Endodermal cell (in vitro differentiated cells): Measurements from ENCODE around the gene HACL1. TPM values are rescaled to one million over a fixed set of nuclear protein-coding genes. Genes with fewer than 3 reads are reported as not detected.

ENCODE experiments used
- DNase-seq: peaks from one replicate; pipeline ENCODE4 v3.0.0-alpha.2; 2017
- H3K27ac ChIP-seq: 2 replicates; pipeline ENCODE4 v1.5.1; 2013; ENCODE audit warnings: mild to moderate bottlenecking, low read depth, low read length, moderate library complexity
- H3K27me3 ChIP-seq: 2 replicates; pipeline ENCODE4 v1.6.1; 2013; ENCODE audit warnings: mild to moderate bottlenecking, low read length, moderate library complexity; ENCODE audit not compliant: insufficient read depth, control insufficient read depth, poor library complexity, severe bottlenecking
- H3K36me3 ChIP-seq: 2 replicates; pipeline ENCODE4 v1.7.0; 2013; ENCODE audit warnings: mild to moderate bottlenecking, low read length, moderate library complexity; ENCODE audit not compliant: control insufficient read depth, insufficient read depth
- H3K4me1 ChIP-seq: one replicate; pipeline ENCODE4 v1.7.0; 2013; ENCODE audit warnings: low read length; ENCODE audit not compliant: control insufficient read depth, insufficient read depth
- H3K4me3 ChIP-seq: 2 replicates; pipeline ENCODE4 v1.5.1; 2013; ENCODE audit warnings: mild to moderate bottlenecking, low read length, moderate library complexity
- H3K9ac ChIP-seq: 2 replicates; pipeline ENCODE4 v1.6.1; 2013; ENCODE audit warnings: mild to moderate bottlenecking, low read length, moderate library complexity; ENCODE audit not compliant: poor library complexity, severe bottlenecking; ENCODE audit errors: extremely low read depth
- H3K9me3 ChIP-seq: 2 replicates; pipeline ENCODE4 v1.6.1; 2013; ENCODE audit warnings: mild to moderate bottlenecking, low read length, moderate library complexity; ENCODE audit not compliant: control insufficient read depth
- H3K27ac Mint-ChIP-seq: 2 replicates; pipeline ENCODE4 v1.8.0; 2020; ENCODE audit warnings: mixed read lengths
- H3K27me3 Mint-ChIP-seq: 2 replicates; pipeline ENCODE4 v1.8.0; 2021; ENCODE audit warnings: mild to moderate bottlenecking, mixed read lengths; ENCODE audit not compliant: insufficient read depth
- H3K36me3 Mint-ChIP-seq: 2 replicates; pipeline ENCODE4 v1.8.0; 2020; ENCODE audit warnings: low read depth, mixed read lengths
- H3K4me1 Mint-ChIP-seq: 2 replicates; pipeline ENCODE4 v1.8.0; 2020; ENCODE audit warnings: mixed read lengths
- H3K4me3 Mint-ChIP-seq: 2 replicates; pipeline ENCODE4 v1.8.0; 2020; ENCODE audit warnings: mild to moderate bottlenecking, moderate library complexity, mixed read lengths
- H3K9me3 Mint-ChIP-seq: 2 replicates; pipeline ENCODE4 v1.8.0; 2020; ENCODE audit warnings: mild to moderate bottlenecking, mixed read lengths
- CTCF ChIP-seq: fragments of 200-600 bp; sonication (generic); conservative IDR thresholded peaks from 2 replicates; pipeline ENCODE4 v1.5.0; 2021; ENCODE audit warnings: antibody characterized with exemption, mild to moderate bottlenecking
- WGBS, 2 experiments: methylation state at CpG; one replicate each; pipeline versions ENCODE4 v1.1.5 to v1.1.7; 2013; ENCODE audit warnings: missing lambda C conversion rate in 2 of 2, mixed read lengths in 1 of 2; ENCODE audit not compliant: insufficient coverage in 1 of 2, insufficient read length in 1 of 2; 5-methylcytosine and 5-hydroxymethylcytosine counted together
- total RNA-seq, 2 donors: library from RNA; stranded (reverse); fragmentation: NEBNext Ultra II Directional in 1 of 2; extraction: Animal tissue kit (Norgen Biotek cat#: 25700) in 1 of 2; gene quantifications; 2 replicates in 1 of 2; 3 replicates in 1 of 2; pipeline ENCODE4 v1.2.1, GENCODE V29; 2021

The HACL1 gene
- total RNA-seq, 2 donors from 2014 or later: 39.4 to 41.8 TPM

GRCh38 chr3:15616053-15616452 is 14.7 kb upstream of the HACL1 start:
- Histone ChIP-seq H3K9me3 (peaks cover 23% of the 10 kb centered on the region), H3K27ac (no peak overlapping the region), H3K4me3 (no peak overlapping the region), H3K9ac (no peak overlapping the region), H3K27me3 (no peaks in the 10 kb centered on the region), H3K4me1 (no peaks in the 10 kb centered on the region), H3K36me3 (peaks cover 4% of the 10 kb centered on the region)
- Mint-ChIP-seq H3K4me3 (no peak overlapping the region), H3K27me3 (no peaks in the 10 kb centered on the region), H3K27ac (no peak overlapping the region), H3K9me3 (peaks cover 28% of the 10 kb centered on the region), H3K36me3 (peaks cover 23% of the 10 kb centered on the region), H3K4me1 (no peaks in the 10 kb centered on the region)
- 91 to 97% methylated on average over 6 of the region's 6 CpGs for WGBS, 2 experiments
- no peak for DNase-seq
- TF ChIP-seq CTCF: no peak

GRCh38 chr3:15614958-15615357 is 13.6 kb upstream of the HACL1 start:
- no peak for DNase-seq
- H3K4me3 ChIP-seq: no peak overlapping the region
- WGBS, 2 experiments: 95 to 100% methylated on average over 1 of the region's 1 CpG
- H3K36me3 Mint-ChIP-seq: peaks cover 15% of the 10 kb centered on the region
- no peaks in the 10 kb centered on the region for H3K27me3 Mint-ChIP-seq
- H3K9me3 Mint-ChIP-seq: peaks cover 17% of the 10 kb centered on the region
- no peaks in the 10 kb centered on the region for H3K4me1 Mint-ChIP-seq
- H3K9ac ChIP-seq: no peak overlapping the region
- H3K27ac ChIP-seq: no peak overlapping the region
- H3K9me3 ChIP-seq: peaks cover 12% of the 10 kb centered on the region
- H3K27me3 ChIP-seq: no peaks in the 10 kb centered on the region
- no peak overlapping the region for H3K4me3 Mint-ChIP-seq
- no peaks in the 10 kb centered on the region for H3K4me1 ChIP-seq
- H3K27ac Mint-ChIP-seq: no peak overlapping the region
- no peak for TF ChIP-seq CTCF
- H3K36me3 ChIP-seq: no peaks in the 10 kb centered on the region

- no peak overlapping the region for H3K4me3 ChIP-seq
- Mint-ChIP-seq H3K27me3 (no peaks in the 10 kb centered on the region), H3K9me3 (no peaks in the 10 kb centered on the region), H3K4me3 (no peak overlapping the region), H3K4me1 (peaks cover 1% of the 10 kb centered on the region), H3K27ac (no peak overlapping the region), H3K36me3 (peaks cover 3% of the 10 kb centered on the region)
- WGBS, 2 experiments: 88% methylated on average over 1 of the region's 1 CpG; no CpG with 5 or more reads in 1 of the 2 experiments
- H3K4me1 ChIP-seq: no peaks in the 10 kb centered on the region
- H3K9ac ChIP-seq: no peak overlapping the region
- no peak overlapping the region for H3K27ac ChIP-seq
- no peaks in the 10 kb centered on the region for H3K9me3 ChIP-seq
- H3K27me3 ChIP-seq: no peaks in the 10 kb centered on the region
- no peak for DNase-seq
- no peak for TF ChIP-seq CTCF
- no peaks in the 10 kb centered on the region for H3K36me3 ChIP-seq
These were observed 10.6 kb upstream of the HACL1 start for GRCh38 chr3:15612001-15612400.
